ENCODE measurements around the gene ZBTB42. TPM values are rescaled to one million over a fixed set of nuclear protein-coding genes. Genes with fewer than 3 reads are reported as not detected.
A peak's percentile ranks its signal among the peaks of the same experiment; 100 is the strongest.

Gene ZBTB42
- total and polyA plus RNA-seq, 2 of the 13 experiments (the other 11 are each of a cell fraction or from before 2014, with no cell fraction given) = 2.8 to 4.2 TPM

DNA sequence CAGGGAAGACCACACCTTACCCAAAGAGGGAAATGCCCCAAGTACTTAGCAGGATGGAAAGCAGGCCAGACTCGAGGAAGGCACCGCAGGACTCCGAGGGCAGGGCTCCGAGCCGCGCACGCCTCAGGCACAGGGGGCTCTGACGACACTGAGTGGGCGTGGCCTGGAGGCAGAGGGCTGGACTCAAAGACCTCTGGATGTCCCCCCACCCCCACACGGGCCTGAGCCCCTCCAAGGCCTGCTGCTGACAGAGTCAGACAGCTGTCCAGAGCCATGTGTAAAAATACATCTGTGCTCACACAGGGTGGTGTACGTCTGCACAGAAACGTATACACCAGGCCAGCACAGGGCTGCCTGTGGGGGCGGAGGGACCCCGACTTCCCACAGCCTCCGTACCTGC is 6.8 kb upstream of the ZBTB42 start (continued):
- TF ChIP-seq, protein P1, sequence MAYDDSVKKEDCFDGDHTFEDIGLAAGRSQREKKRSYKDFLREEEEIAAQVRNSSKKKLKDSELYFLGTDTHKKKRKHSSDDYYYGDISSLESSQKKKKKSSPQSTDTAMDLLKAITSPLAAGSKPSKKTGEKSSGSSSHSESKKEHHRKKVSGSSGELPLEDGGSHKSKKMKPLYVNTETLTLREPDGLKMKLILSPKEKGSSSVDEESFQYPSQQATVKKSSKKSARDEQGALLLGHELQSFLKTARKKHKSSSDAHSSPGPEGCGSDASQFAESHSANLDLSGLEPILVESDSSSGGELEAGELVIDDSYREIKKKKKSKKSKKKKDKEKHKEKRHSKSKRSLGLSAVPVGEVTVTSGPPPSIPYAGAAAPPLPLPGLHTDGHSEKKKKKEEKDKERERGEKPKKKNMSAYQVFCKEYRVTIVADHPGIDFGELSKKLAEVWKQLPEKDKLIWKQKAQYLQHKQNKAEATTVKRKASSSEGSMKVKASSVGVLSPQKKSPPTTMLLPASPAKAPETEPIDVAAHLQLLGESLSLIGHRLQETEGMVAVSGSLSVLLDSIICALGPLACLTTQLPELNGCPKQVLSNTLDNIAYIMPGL (CRISPR knock-in tag; IDR thresholded peaks at IDR 0.05; ENCODE audit: borderline replicate concordance in 1 of 2, low read depth in 1 of 2) = 0 out of 4 replicates have a peak, but pooled peaks of 1 of the 2 experiments have one; percentile 46
- TF ChIP-seq, protein P2, sequence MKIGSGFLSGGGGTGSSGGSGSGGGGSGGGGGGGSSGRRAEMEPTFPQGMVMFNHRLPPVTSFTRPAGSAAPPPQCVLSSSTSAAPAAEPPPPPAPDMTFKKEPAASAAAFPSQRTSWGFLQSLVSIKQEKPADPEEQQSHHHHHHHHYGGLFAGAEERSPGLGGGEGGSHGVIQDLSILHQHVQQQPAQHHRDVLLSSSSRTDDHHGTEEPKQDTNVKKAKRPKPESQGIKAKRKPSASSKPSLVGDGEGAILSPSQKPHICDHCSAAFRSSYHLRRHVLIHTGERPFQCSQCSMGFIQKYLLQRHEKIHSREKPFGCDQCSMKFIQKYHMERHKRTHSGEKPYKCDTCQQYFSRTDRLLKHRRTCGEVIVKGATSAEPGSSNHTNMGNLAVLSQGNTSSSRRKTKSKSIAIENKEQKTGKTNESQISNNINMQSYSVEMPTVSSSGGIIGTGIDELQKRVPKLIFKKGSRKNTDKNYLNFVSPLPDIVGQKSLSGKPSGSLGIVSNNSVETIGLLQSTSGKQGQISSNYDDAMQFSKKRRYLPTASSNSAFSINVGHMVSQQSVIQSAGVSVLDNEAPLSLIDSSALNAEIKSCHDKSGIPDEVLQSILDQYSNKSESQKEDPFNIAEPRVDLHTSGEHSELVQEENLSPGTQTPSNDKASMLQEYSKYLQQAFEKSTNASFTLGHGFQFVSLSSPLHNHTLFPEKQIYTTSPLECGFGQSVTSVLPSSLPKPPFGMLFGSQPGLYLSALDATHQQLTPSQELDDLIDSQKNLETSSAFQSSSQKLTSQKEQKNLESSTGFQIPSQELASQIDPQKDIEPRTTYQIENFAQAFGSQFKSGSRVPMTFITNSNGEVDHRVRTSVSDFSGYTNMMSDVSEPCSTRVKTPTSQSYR (CRISPR knock-in tag; IDR thresholded peaks at IDR 0.05; ENCODE audit: borderline replicate concordance) = peak; percentile 24; the same call in 1 of the 2 replicates
- TF ChIP-seq CENPBD1 (CRISPR knock-in tag; IDR thresholded peaks at IDR 0.05; ENCODE audit: borderline replicate concordance, low read depth) (no peak), HIVEP1 (CRISPR knock-in tag; IDR thresholded peaks at IDR 0.05) (0 out of 2 replicates have a peak, but pooled peaks have one; percentile 10), AHR (CRISPR knock-in tag; IDR thresholded peaks at IDR 0.05) (no peak), ZNF670 (CRISPR knock-in tag; IDR thresholded peaks at IDR 0.05; ENCODE audit: borderline replicate concordance) (no peak), ZNF746 (CRISPR knock-in tag; IDR thresholded peaks at IDR 0.05) (no peak), PATZ1 (CRISPR knock-in tag; IDR thresholded peaks at IDR 0.05) (peak; percentile 80), ZKSCAN8 (CRISPR knock-in tag; IDR thresholded peaks at IDR 0.05; ENCODE audit: borderline replicate concordance) (no peak), ZBTB46 (CRISPR knock-in tag; IDR thresholded peaks at IDR 0.05; ENCODE audit: borderline replicate concordance) (no peak), ZNF44 (CRISPR knock-in tag; IDR thresholded peaks at IDR 0.05) (no peak), ZNF124 (CRISPR knock-in tag; IDR thresholded peaks at IDR 0.05) (no peak), ZNF451 (CRISPR knock-in tag; IDR thresholded peaks at IDR 0.05) (no peak), PLRG1 (conservative IDR thresholded peaks at IDR 0.05) (no peak)
- TF ChIP-seq, protein P3, sequence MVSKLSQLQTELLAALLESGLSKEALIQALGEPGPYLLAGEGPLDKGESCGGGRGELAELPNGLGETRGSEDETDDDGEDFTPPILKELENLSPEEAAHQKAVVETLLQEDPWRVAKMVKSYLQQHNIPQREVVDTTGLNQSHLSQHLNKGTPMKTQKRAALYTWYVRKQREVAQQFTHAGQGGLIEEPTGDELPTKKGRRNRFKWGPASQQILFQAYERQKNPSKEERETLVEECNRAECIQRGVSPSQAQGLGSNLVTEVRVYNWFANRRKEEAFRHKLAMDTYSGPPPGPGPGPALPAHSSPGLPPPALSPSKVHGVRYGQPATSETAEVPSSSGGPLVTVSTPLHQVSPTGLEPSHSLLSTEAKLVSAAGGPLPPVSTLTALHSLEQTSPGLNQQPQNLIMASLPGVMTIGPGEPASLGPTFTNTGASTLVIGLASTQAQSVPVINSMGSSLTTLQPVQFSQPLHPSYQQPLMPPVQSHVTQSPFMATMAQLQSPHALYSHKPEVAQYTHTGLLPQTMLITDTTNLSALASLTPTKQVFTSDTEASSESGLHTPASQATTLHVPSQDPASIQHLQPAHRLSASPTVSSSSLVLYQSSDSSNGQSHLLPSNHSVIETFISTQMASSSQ (IDR thresholded peaks at IDR 0.05; ENCODE audit: low read depth) = no peak
- TF ChIP-seq, protein P3 (CRISPR knock-in tag; IDR thresholded peaks at IDR 0.05; ENCODE audit: borderline replicate concordance) = no peak

All from HepG2 (cell line).